ENCODE data around the gene SBF2.
A peak's percentile ranks its signal among the peaks of the same experiment; 100 is the strongest.
"Not testable (repeated sequence)": the region's sequence is repeated elsewhere in the genome, so short reads cannot be mapped to it uniquely, and the experiment has no call there.

Gene SBF2

DNA sequence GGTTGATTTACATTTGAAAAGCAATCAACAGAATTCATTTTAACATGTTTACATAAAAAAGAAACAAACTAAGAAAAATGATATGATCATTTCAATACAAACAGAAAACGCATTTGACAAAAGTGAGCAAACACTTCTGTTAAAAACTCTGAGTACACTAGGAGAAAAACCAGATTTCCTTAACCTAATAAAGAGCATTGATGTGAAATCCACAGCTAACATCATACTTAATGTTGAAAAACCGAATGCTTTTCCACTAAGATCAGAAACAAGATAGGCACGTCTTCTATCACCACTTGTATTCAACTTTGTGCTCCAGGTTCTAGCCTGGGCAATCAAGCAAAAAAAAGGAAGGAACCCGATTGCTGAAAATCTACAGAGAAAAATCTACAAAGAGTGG, 227.6 kb downstream of the SBF2 start:
- DNase-seq (ENCODE audit: low spot score), result no peak

DNA sequence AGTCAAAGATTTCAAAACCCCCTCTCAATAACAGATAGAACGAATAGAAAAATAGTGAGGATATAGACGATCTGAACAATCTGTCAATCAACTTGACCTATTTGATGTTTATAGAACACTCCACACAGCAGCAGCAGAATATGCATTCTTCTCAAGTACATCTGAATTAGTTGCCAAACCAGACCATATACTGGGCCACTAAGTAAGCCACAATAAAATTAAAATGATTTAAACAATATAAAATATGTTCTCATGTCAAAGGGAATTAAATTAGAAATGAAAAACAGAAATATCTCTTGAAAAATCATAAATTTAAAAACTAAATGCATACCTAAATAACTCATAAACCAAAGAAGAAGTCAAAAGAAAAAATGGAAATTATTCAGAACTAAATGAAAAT, 229.2 kb downstream of the SBF2 start:
- DNase-seq (ENCODE audit: low spot score), result no peak

DNA sequence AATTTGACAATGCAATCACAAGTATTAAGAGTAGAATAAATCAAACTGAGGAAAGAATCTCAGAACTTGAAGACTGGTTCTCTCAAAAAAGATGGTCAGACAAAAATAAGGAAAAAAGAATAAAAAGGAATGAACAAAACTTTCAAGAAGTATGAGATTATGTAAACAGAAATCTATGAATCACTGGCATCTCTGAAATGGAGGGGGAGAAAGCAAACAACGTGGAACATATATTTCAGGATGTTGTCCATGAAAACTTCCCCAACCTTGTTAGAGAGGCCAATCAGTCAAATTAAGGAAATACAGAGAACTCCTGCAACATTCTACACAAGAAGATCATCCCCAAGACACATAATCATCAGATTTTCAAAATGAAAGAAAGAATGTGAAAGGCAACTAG, 235.7 kb downstream of the SBF2 start:
- DNase-seq (ENCODE audit: low spot score), result no peak

DNA sequence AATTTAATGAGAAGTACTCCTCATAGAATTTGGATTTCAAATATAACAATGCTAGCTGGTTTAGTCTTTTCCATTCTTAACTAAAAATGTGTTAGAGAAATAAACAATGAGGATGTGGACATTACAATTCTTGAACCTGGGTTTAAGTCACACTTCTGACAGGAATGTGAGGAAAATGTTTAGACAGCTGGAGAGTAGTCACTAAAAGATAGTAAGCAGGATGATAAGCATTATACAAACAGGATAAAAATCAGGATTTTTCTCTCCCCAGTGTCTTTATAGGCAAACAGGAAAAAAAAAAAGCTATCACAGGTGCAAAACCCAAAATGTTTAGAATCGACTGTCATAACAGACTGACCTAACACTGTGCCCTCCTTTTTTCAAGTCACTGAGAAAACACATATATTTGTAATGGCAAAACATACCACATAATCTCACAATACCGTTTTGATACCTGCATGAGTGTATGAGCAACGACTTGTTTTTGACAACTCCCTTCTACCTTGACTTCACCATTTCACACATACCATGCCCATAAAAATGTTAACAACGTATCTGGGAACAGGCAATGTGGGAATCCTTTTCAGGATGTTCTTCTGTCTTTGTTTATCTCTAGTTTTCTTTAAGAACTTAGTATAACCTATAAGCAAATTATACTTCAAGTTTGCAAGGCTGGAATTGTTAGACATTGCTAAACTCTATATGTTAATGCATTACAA, 242.0 kb downstream of the SBF2 start:
- no peak for DNase-seq (ENCODE audit: low spot score)

DNA sequence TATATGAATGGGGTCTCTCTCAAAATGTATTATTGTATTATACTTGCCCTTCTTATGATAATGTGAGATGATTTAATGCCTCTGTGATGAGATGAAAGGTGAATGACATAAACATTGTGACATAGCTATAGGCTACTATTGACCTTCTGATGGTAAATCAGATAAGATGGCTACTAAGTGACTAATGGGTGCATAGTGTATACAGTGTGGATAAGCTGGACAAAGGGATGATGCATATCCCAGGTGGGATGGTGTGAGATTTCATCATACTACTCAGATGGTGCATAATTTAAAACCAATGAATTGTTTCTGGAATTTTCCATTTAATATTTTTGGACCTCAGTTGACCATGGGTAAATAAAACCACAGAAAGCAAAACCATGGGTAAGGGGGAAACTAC, 243.5 kb downstream of the SBF2 start:
- DNase-seq (ENCODE audit: low spot score), result peak; percentile 14

DNA sequence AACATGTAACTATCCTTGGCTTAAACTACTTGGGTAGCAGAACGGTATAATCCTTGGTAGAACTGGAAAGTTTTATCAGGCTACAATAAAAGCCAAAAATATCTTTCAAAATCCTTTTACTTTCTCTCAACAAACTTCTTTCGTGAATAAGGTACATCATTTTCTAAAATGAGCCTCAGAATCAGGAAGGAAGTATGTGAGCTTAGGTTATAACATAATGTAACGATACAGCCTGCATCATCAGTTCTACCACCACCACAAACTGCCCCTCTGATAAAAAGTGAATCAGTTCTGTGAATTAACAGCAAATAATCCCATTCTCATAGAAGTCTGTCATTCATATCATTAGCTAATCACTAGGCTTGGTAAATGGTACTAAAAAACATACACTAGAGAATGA, 244.3 kb downstream of the SBF2 start:
- no peak for DNase-seq (ENCODE audit: low spot score)

DNA sequence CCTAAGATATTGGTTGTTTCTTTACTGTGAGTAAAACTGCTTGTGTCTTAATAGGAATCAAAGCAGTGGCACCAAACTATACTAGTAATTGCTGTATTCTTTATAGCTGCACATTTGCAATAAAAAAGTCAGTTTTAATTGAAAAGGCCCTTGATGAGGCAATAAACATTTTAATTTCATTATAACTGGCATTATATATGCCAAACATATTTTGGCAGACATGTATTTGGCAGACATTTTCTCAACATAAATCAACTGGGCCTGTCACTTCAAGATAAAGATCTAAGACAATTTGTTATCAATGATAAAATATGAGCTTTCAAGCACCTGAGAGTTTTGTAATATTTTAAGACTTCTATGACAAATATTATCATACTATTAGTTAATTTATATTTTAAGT, 245.7 kb downstream of the SBF2 start:
- no peak for DNase-seq (ENCODE audit: low spot score)

DNA sequence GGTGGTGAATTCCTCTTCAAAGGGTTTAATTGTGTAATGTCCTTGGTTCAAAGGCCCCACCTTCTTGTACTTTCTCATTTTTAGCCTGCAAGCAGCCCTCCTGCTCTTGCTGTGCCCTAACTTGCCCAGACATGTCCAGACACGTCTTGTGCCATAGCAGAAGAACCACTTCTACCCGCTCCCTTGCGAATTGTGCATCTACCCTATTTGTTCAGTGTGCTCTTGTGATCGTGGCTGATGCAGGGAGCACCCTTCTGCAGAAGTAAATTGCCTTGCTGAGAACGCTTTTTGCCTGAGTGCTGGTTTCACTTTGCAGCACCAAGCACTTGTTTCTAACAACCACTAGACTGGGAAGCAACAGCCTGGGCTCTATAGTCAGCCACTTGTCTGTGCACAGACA, 249.4 kb downstream of the SBF2 start:
- no peak for DNase-seq (ENCODE audit: low spot score)

DNA sequence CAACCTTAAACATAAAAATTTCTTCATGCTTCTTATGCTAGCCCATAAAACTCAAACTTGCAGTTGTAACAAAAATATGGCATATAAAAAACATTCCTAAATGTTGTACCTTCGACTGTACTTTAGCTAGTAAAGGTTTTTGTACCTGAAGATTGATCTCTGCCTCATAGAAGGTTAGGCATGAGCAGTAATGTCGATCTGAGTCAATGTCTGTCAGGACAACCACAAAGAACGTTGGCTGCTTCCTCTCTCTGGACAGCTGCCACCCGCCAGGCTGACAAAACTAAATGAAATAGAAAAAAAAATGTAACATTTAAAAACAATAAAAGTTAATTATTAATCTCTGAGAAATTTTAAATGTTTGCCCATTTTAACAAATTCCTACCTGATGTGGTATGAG, 251.3 kb downstream of the SBF2 start:
- DNase-seq (ENCODE audit: low spot score), result peak; percentile 3

DNA sequence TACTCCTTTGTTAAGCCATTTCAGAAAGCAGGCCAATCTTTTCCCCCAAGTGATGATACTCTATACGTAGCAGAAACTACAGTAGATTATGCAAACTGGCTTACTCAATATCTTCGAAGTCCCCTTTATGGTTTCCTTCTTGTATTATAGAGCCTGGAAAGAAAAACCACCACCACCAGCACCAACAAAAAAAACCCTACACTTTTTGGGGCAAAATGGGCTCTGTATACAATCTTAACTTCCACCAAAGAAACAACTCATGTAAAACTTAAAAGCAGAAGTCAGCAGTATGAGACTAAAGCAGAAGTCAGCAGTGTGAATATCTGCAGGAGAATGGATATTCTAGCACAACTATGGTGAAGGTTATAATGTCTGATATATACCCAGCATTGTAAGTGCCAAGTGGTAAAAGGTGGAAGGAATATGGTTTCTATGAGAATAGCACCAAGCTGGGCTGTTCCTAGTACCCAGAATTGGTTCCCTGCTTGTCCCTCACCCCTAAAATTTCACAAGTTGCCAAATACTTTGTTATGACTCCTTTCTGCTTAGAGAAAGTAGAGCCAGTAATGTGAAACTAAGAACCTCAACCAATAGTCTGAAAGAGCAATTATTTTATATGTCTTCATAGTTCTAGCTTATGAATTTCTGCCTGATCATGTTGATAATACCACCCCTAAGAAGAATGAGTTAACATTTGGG, 252.1 kb downstream of the SBF2 start:
- no peak for DNase-seq (ENCODE audit: low spot score)

DNA sequence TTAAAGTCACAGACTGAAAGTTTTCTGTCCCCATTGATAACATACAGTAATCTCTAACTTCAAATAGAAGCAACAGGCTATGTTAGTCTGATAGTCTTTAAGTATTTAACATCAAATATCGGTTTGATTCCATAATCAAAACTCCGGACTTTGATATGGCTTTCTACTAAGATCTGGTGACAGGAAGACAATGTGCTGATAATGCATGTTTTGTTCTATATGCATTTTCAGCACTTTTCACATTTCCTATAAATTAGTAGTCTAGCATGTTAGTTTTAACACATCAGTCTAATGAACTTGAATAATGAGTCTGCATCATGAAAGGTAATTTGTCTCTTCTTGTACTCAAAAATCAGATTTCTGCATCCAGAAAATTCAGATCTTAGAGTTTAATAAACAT, 252.7 kb downstream of the SBF2 start:
- DNase-seq (ENCODE audit: low spot score), result no peak

DNA sequence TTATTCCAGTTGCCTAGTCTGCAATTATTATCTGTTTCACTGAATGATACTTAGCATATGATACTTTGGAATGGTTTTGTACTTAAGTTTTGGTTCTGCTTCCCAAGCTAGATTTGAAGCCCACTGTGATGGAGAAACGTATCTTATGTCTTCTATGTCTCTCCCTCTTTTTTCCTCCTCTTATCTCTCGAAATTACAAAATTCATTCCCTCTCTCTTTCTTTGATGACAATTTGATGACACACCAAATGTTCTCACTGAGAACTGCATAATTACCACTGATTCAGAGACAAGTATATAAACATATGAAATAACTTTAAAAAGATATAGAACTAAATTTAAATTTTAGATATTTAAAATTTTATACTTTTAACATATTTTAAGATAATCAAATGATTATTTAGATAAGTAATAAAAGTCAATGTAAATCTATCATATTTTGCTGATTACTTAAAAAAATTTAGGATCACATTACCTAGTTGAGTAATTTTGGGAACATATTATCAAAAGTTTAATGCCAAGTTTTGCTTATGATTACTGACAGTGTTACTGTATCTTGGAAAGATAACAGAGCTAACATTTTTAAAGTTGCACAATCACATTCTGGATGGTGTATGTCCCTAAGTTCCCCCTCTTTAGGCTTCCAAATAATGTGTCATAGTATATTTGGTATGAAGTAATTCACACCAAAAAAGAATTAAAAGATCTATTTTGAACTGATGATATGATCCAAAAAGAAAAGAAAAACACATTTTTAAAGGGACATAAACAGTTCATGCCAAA, 255.3 kb downstream of the SBF2 start:
- no peak for DNase-seq (ENCODE audit: low spot score)

DNA sequence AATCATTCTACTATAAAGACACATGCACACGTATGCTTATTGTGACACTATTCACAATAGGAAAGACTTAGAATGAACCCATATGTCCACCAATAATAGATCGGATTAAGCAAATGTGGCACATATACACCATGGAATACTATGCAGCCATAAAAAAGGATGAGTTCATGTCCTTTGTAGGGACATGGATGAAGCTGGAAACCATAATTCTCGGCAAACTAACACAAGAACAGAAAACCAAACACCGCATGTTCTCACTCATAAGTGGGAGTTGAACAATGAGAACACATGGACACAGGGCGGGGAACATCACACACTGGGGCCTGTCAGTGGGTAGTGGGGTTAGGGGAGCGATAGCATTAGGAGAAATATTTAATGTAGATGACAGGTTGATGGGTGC, 258.1 kb downstream of the SBF2 start:
- not testable (repeated sequence) for DNase-seq (ENCODE audit: low spot score)

DNA sequence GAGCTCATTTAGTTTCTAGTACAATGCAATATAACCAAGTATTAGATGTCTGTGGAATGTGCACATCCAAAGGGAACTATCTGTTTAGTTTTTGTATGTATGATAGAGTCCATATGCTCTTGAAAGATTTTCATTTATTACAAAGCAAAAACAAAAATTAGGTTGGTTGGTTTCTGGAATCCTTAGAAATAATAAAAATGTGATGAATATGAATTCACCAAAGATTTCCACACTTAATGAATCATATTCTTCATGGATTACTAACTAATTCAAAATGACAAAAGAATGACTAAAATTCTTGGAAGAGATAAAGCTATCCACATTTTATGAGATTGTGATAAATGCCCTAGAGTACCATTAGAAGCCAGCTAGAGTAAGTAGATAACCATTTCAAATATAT, 261.1 kb downstream of the SBF2 start:
- DNase-seq (ENCODE audit: low spot score), result no peak

DNA sequence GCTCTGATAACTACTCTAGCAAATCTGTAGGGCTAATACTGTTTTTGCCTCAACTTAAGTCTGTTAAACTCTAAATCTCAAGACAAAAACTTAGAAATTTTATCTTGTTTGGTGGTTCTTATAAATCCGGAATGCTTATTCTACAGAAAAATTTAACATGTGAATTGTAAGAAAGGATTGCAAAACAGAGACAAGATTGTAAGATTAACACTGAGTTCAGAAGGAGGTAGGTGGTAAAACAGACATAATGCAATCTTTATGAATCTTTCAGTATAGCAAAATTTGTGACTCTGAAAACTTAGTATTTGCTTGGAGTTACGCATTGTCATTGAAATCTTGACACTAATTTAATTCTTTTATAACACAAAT, 263.9 kb downstream of the SBF2 start:
- DNase-seq (ENCODE audit: low spot score), result no peak

DNA sequence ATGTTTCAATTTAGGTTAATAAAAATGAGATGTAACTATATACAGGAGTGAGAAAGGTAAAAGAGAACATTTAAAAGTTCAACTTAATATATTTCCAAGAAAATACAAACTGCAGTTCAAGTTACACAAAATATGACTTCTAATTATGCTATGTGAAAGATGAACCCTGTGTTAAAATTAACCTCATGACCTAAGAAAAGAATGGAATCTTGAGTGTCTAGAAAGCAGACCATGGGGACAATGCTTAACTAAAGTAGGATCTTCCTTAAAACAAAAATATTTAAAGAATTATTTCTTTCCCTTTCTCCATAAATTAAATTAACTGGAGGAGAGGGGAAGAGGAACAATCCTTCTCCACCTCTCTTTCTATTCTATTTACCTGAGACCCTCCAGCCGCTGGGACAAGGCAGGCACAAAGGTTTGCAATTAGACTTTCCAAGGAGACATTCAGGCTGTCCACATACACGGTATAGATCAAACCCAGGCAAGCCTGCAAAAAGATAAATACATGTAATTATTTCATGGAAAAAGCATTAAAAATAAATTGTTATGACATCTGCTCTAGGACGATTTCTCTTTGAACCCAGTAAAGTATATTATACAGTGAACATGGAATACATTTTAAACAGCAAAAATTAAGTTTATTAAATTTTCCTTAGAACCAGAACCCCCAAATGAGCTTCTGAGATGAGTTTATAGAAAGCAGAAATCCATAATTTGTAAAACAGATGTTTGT, 264.5 kb downstream of the SBF2 start:
- DNase-seq (ENCODE audit: low spot score), result no peak

DNA sequence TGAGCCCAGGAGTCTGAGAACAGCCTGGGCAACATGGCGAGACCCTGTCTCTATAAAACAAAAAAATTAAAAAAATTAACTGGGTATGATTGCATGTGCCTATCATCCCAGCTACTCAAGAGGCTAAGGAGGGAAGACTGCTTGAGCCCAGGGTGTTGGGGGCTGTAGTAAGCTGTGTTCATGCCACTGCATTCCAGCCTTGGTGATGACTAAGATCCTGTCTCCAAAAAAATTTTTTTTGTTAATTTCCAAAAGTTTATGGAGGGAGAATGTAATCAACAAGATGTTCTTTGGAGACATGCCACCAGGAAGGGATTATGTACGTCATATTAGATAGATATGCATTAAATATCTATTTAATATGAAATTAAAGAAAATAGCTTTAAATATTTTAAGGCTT, 267.5 kb downstream of the SBF2 start:
- DNase-seq (ENCODE audit: low spot score), result no peak

DNA sequence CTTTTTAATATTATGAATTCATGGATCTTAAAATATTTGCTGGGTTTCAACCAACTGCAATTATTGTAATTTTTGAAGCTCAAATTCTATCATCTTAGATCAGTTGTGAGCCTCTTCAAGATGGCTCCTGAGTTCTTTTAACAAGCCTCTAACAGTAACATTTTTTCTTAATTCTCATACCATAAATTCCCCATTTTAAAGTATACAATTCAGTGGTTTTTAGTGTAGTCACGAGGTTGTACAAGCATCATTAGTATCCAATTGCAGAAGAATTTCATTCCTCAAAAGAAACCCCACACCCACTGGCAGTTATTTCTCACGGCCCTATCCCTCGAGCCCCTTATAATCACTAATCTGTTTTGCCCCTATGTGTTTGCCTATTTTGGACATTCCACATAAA, 270.8 kb downstream of the SBF2 start:
- no peak for DNase-seq (ENCODE audit: low spot score)

DNA sequence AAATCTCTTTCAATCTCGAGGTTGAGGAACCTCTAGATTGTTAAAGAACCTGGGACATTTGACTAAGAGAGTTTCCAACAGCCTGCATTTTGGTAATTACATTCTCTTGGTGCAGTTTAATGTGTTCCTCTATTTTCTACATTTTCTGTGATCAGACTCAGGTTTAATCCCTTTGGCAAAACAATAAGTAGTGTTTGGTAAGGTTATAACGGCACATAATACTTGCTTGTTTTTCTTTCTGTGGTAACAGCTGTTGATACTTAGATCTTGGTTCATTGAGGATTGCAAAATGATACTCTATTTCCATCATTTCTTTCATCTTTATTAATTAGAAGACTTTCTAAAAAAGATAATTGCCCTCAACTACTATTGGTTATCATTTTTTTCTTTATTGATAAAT, 271.3 kb downstream of the SBF2 start:
- no peak for DNase-seq (ENCODE audit: low spot score)

DNA sequence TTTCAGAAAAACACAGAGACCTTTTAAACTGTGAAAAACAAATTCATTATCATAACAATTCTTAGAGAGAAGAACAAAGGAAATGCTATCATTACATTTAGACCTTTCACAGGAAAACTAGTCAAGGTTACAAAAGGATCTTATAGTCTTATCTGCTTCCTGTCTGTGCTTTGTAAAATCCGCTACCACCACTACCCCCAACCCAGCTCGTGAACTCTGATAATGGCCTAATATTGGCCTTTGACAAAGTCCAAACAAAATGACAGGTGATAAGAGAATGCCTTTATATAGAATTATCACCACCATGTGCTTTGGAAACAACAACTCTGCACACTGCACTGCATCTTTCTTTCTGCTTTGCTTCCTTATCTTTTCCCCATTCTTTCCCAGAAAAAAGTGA, 272.5 kb downstream of the SBF2 start:
- DNase-seq (ENCODE audit: low spot score), result no peak

DNA sequence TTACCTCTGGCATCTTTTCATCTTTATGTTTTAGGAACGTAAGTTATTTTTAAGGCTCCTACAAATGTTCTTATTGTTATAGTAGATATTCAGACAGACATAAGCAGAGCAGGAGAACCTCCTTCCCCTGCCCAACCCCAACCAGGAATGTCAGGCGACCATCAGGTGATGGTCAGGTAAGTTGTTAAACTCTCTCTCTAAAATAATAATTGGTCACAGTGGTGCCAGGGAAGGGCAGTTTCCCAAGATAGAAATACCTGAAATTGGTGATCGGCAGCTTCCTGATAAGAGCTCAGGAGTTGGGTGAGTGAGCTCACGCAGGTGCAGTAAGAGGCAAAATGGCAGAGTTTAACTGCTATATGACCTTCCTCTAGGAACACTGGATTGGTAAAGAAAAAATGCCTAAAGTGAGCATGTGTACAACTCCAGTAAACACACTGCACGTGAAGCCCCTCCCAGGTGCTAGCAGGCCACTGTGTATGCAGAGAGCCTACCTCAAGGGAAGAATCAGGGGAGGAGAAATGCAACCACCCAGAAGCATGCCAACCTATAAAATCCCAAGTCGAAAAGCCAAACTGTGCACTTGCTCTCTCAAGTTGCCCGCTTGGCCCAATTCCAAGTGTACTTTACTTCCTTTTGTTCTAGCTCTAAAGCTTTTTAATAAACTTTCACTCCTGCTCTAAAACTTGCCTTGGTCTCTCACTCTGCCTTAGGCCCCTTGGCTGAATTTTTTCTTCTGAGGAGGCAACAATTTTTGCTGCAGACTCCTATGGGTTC, 273.9 kb downstream of the SBF2 start:
- DNase-seq (ENCODE audit: low spot score), result peak; percentile 2

DNA sequence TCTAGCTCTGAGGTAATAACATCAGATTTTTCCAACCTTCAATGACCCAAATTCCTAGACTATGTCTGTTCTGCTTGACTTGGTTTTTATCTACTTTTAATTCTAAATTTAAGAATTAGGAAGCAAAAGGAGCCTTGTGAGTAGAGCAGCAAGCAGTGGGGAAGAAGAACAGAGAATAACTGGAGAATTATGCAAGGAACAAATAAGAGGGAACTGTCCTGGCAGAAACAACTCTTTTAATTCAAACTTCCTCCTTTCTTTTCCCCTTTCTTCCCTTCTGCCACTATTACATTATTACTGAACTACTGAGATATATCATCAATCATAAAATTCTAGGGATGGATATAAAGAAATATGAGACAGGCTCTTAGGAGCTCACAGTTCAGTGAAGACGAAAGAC, 276.1 kb downstream of the SBF2 start:
- no peak for DNase-seq (ENCODE audit: low spot score)

All from kidney tubule cell (primary cell).